ENCODE data around the gene CD53.

DNA sequence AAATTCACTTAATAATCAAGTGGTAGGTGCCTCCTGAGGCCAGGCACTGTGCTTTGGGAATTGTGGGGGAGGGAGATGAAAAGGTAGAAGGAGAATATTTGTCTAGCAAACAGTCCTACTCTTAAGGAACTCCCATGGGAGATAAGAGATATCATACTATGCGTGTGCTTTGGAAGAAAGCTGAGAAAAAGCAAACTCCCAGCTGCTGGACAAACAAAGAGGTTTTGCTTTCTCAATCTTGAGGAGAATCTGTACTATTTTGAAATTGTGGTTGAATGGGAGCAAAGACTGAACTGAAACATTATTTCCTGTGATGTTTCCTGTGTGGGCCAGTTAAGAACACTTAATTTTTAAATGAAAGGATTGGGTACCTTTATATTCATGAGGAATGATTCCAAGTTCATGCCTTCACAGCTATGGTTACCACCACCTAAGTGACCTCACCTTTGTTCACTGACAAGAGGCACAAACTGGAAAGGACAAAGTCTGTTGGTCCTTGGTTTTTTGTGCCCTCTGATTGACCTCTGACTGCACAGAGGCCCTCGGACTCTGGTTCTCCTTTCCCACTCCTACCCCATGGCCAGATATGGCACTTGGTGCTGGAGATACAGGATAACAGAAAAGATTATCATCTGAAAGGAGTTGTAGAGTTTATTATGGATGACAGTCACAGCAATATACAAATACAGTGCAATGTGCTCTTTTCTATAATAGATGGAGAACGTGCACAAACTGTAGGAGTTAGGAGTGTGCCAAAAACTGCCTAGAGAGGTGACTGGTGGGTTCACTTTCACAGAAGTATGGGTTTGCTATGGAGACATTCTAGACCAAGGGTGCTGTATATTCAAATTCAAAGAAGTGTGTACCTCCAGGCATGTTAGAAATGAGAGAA lies 1.6 kb downstream of the CD53 start:
- TF ChIP-seq EZH2phosphoT487 (conservative IDR thresholded peaks at IDR 0.05; ENCODE audit: low read length) (no peak), CTCF (IDR thresholded peaks at IDR 0.05; ENCODE audit: insufficient read depth, low read length, poor library complexity, severe bottlenecking) (no peak)

Data from SU-DHL-6 (cell line).